Measurements from ENCODE around the gene CCDC57.
"Not testable (repeated sequence)": the region's sequence is repeated elsewhere in the genome, so short reads cannot be mapped to it uniquely, and the experiment has no call there.

CCDC57 gene

GRCh38 chr17:82152556-82153294 lies 59.9 kb downstream of the CCDC57 start:
- DNase-seq (ENCODE audit: low read depth), result no peak

- no peak for DNase-seq (ENCODE audit: low read depth)
Observed at GRCh38 chr17:82152114-82152513, 60.5 kb downstream of the CCDC57 start.

GRCh38 chr17:82151106-82151957 lies 61.3 kb downstream of the CCDC57 start:
- no peak for DNase-seq (ENCODE audit: low read depth)

- DNase-seq (ENCODE audit: low read depth), result no peak
Observed at GRCh38 chr17:82149401-82150099, 63.1 kb downstream of the CCDC57 start.

- no peak for DNase-seq (ENCODE audit: low read depth)
Observed at GRCh38 chr17:82148997-82149396, 63.6 kb downstream of the CCDC57 start.

GRCh38 chr17:82148011-82148410 lies 64.6 kb downstream of the CCDC57 start:
- DNase-seq (ENCODE audit: low read depth), result no peak

- no peak for DNase-seq (ENCODE audit: low read depth)
Observed at GRCh38 chr17:82146663-82147654, 65.7 kb downstream of the CCDC57 start.

- DNase-seq (ENCODE audit: low read depth), result no peak
Observed at GRCh38 chr17:82145550-82146155, 67.0 kb downstream of the CCDC57 start.

GRCh38 chr17:82143333-82143732 lies 69.3 kb downstream of the CCDC57 start:
- DNase-seq (ENCODE audit: low read depth), result no peak

- DNase-seq (ENCODE audit: low read depth), result not testable (repeated sequence)
Observed at GRCh38 chr17:82139961-82140360, 72.7 kb downstream of the CCDC57 start.

GRCh38 chr17:82138511-82138992 lies 74.1 kb downstream of the CCDC57 start:
- DNase-seq (ENCODE audit: low read depth), result no peak

- no peak for DNase-seq (ENCODE audit: low read depth)
Observed at GRCh38 chr17:82134101-82134500, 78.5 kb downstream of the CCDC57 start.

- peak; percentile 72 for DNase-seq (ENCODE audit: low read depth)
Observed at GRCh38 chr17:82133166-82133953, 79.3 kb downstream of the CCDC57 start.

- no peak for DNase-seq (ENCODE audit: low read depth)
Observed at GRCh38 chr17:82129095-82129494, 83.5 kb downstream of the CCDC57 start.

- DNase-seq (ENCODE audit: low read depth), result no peak
Observed at GRCh38 chr17:82128287-82128686, 84.4 kb downstream of the CCDC57 start.

GRCh38 chr17:82127704-82128103 lies 84.9 kb downstream of the CCDC57 start:
- DNase-seq (ENCODE audit: low read depth), result no peak

- DNase-seq (ENCODE audit: low read depth), result no peak
Observed at GRCh38 chr17:82127315-82127595, 85.4 kb downstream of the CCDC57 start.

GRCh38 chr17:82126556-82127314 lies 85.9 kb downstream of the CCDC57 start:
- DNase-seq (ENCODE audit: low read depth), result no peak

- no peak for DNase-seq (ENCODE audit: low read depth)
Observed at GRCh38 chr17:82124101-82124500, 88.5 kb downstream of the CCDC57 start.

Data from iris pigment epithelial cell (primary cell).